ENCODE results near the gene ADAMTS20.

Gene ADAMTS20

GRCh38 chr12:43312991-43313505 lies 239.0 kb downstream of the ADAMTS20 start:
- no peak for DNase-seq (ENCODE audit: low spot score)

- no peak for DNase-seq (ENCODE audit: low spot score)
Observed at GRCh38 chr12:43310596-43310995, 241.4 kb downstream of the ADAMTS20 start.

GRCh38 chr12:43309959-43310358 lies 242.0 kb downstream of the ADAMTS20 start:
- no peak for DNase-seq (ENCODE audit: low spot score)

GRCh38 chr12:43308776-43309175 lies 243.2 kb downstream of the ADAMTS20 start:
- DNase-seq (ENCODE audit: low spot score) = no peak

GRCh38 chr12:43307126-43307525 lies 244.9 kb downstream of the ADAMTS20 start:
- no peak for DNase-seq (ENCODE audit: low spot score)

- DNase-seq (ENCODE audit: low spot score) = no peak
Observed at GRCh38 chr12:43306066-43306465, 245.9 kb downstream of the ADAMTS20 start.

GRCh38 chr12:43305065-43305464 lies 246.9 kb downstream of the ADAMTS20 start:
- DNase-seq (ENCODE audit: low spot score) = no peak

Measured in HuH-7 (cell line).